Skeletal muscle satellite cell (primary cell): ENCODE measurements around the gene TCEAL7.
A peak's percentile ranks its signal among the peaks of the same experiment; 100 is the strongest.
"Not testable (repeated sequence)": the region's sequence is repeated elsewhere in the genome, so short reads cannot be mapped to it uniquely, and the experiment has no call there.

Experiments
- H3K27me3 ChIP-seq: 2 replicates; pipeline ENCODE4 v1.7.0; 2013; ENCODE audit warnings: low read length; ENCODE audit not compliant: control insufficient read depth, insufficient read depth
- H3K36me3 ChIP-seq: 2 replicates; pipeline ENCODE4 v1.7.0; 2013; ENCODE audit warnings: mild to moderate bottlenecking, control low read depth, low read length; ENCODE audit not compliant: insufficient read depth
- H3K4me1 ChIP-seq: 2 replicates; pipeline ENCODE4 v1.7.0; 2013; ENCODE audit warnings: low read length; ENCODE audit not compliant: control insufficient read depth, insufficient read depth
- H3K4me2 ChIP-seq: 2 replicates; pipeline ENCODE4 v1.7.0; 2013; ENCODE audit warnings: mild to moderate bottlenecking, low read length
- H3K4me3 ChIP-seq: 2 replicates; pipeline ENCODE4 v1.7.0; 2013; ENCODE audit warnings: low read length
- H3K9ac ChIP-seq: 2 replicates; pipeline ENCODE4 v1.7.0; 2013; ENCODE audit warnings: mild to moderate bottlenecking, low read depth, low read length, moderate library complexity
- H3K9me3 ChIP-seq: replicated peaks from 2 replicates; pipeline ENCODE4 v1.7.0; 2013; ENCODE audit warnings: mild to moderate bottlenecking, control low read depth, low read length

Gene TCEAL7

GRCh38 chrX:103347682-103348397, 17.8 kb downstream of the TCEAL7 start:
- no peaks in the 10 kb centered on the region for H3K36me3 ChIP-seq
- no peaks in the 10 kb centered on the region for H3K27me3 ChIP-seq
- no peaks in the 10 kb centered on the region for H3K9me3 ChIP-seq
- H3K4me2 ChIP-seq: no peak overlapping the region
- H3K4me1 ChIP-seq: no peaks in the 10 kb centered on the region
- H3K4me3 ChIP-seq: no peak overlapping the region
- no peak overlapping the region for H3K9ac ChIP-seq

- H3K9ac ChIP-seq: peak within 1 kb of the TSS; percentile 95
- peaks cover 11% of the 10 kb centered on the region for H3K4me1 ChIP-seq
- H3K4me3 ChIP-seq: peak within 1 kb of the TSS; percentile 77
- H3K9me3 ChIP-seq: no peaks in the 10 kb centered on the region
- H3K27me3 ChIP-seq: no peaks in the 10 kb centered on the region
- peak within 1 kb of the TSS; percentile 70 for H3K4me2 ChIP-seq
- H3K36me3 ChIP-seq: peaks cover 9% of the 10 kb centered on the region
Observed at GRCh38 chrX:103356130-103356798, 26.2 kb downstream of the TCEAL7 start, which contains the start of gene TCEAL9. Gene TCEAL9, plus strand, starts transcription at chrX:103356506. Its CDS starts 1,179 bp downstream, at chrX:103357685.

DNA sequence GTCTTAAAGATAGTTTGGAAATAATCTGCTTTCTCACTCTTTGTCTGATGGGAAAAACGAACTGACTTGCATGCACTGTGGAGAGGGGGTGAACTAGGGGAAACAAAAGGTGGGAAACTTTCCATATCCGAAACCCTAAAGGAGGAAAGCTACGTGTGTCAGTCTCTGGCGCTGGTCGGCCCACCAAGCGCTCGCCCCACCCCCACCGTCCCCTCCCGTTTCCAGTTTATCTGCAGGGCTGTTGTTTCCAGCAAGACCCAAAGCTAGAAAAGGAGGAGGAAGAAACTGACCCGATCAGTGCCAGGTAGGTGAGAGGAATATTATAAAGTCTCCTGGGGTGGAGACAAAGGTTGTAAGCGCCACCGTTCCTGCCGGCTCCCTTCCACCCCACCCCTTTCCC, 26.8 kb downstream of the TCEAL7 start:
- Histone ChIP-seq H3K4me2 (peak overlapping the region; percentile 70), H3K9me3 (no peaks in the 10 kb centered on the region), H3K36me3 (peaks cover 9% of the 10 kb centered on the region), H3K9ac (peak overlapping the region; percentile 95), H3K4me1 (peaks cover 16% of the 10 kb centered on the region), H3K27me3 (no peaks in the 10 kb centered on the region), H3K4me3 (peak overlapping the region; percentile 77)

DNA sequence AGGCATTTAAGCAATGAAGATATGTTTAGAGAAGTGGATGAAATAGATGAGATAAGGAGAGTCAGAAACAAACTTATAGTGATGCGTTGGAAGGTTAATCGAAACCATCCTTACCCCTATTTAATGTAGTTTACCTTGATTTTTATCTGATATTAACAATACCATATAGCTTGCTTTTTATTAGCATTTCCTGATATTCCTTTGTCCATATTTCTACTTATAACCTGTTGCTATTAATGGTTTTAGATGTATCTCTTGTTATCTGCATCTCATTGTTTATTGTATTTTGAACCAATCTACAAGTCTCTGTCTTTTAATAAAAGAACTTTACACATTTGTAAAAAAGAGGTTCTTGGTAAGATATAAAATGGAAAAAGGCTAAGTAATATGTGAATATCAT, 27.8 kb downstream of the TCEAL7 start:
- peak overlapping the region; percentile 95 for H3K9ac ChIP-seq
- H3K4me3 ChIP-seq: peak overlapping the region; percentile 77
- H3K4me2 ChIP-seq: peak overlapping the region; percentile 70
- no peaks in the 10 kb centered on the region for H3K9me3 ChIP-seq
- peaks cover 25% of the 10 kb centered on the region for H3K4me1 ChIP-seq
- peaks cover 9% of the 10 kb centered on the region for H3K36me3 ChIP-seq
- H3K27me3 ChIP-seq: no peaks in the 10 kb centered on the region

DNA sequence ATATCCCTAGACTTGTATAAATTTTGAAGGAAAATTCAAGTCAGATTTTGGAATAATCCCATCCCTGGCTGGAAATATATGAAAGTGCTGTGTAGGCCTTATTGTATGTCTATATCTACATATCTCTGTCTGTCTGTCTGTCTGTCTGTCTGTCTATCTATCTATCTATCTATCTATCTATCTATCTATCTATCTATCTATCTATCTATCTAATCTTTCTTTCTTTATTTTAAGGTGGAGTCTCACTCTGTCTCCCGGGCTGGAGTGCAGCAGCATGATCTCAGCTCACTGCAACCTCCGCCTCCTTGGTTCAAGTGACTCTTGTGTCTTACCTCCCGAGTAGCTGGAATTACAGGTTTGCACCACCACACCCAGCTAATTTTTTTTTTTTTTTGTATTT, 29.6 kb downstream of the TCEAL7 start:
- not testable (repeated sequence) for H3K9me3 ChIP-seq, H3K4me3 ChIP-seq, H3K4me2 ChIP-seq, H3K27me3 ChIP-seq, H3K9ac ChIP-seq, H3K36me3 ChIP-seq
- H3K4me1 ChIP-seq: peaks cover 26% of the 10 kb centered on the region

- Histone ChIP-seq H3K36me3 (peaks cover 9% of the 10 kb centered on the region), H3K9me3 (no peaks in the 10 kb centered on the region), H3K4me2 (no peak overlapping the region), H3K4me1 (peaks cover 26% of the 10 kb centered on the region), H3K4me3 (no peak overlapping the region), H3K9ac (no peak overlapping the region), H3K27me3 (no peaks in the 10 kb centered on the region)
Observed at GRCh38 chrX:103360092-103360491, 30.1 kb downstream of the TCEAL7 start.

DNA sequence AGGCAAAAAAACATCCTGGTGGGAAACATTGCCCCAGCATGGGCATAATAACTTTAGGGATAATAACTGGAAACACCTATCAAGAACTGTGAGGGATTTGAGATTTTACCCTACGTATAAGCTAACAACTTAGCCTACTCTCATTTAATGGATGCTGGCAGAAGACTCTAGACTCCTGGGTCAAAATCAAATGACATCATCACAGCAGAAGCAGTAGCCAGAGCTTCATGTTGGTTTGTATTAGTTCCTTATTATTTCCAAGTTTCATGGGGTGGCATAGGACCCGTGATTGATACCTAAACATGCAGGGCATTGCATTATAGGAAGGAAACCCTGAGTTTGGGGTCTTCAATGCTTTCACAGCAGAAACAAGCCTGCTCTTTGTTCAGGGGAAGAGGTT, 30.9 kb downstream of the TCEAL7 start:
- H3K27me3 ChIP-seq: no peaks in the 10 kb centered on the region
- peaks cover 19% of the 10 kb centered on the region for H3K4me1 ChIP-seq
- H3K36me3 ChIP-seq: peaks cover 9% of the 10 kb centered on the region
- no peak overlapping the region for H3K4me2 ChIP-seq
- no peaks in the 10 kb centered on the region for H3K9me3 ChIP-seq
- H3K4me3 ChIP-seq: no peak overlapping the region
- H3K9ac ChIP-seq: no peak overlapping the region

DNA sequence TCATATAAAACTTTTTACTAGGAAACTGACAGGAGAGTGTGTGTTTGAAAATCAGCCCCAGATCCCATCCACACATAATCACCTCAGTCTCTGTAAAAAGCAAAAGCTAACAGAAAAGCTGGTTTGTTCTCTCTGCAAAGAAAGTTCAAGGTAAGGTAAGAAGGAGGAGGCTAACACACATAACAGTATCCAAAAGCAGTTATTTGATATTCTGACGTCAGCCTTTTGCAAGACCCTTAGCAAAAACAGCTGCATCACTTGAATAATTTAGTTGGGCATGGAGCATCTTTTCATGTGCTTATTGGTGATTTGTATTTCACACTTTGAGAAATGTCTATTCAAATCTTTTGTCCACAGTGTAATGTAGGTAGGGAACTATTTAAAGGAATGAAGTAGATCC, 31.8 kb downstream of the TCEAL7 start:
- Histone ChIP-seq H3K4me3 (no peak overlapping the region), H3K4me1 (peaks cover 18% of the 10 kb centered on the region), H3K27me3 (no peaks in the 10 kb centered on the region), H3K4me2 (no peak overlapping the region), H3K36me3 (peaks cover 9% of the 10 kb centered on the region), H3K9me3 (no peaks in the 10 kb centered on the region), H3K9ac (peak overlapping the region; percentile 12)

GRCh38 chrX:103362474-103362873, 32.4 kb downstream of the TCEAL7 start:
- Histone ChIP-seq H3K4me1 (peaks cover 22% of the 10 kb centered on the region), H3K27me3 (no peaks in the 10 kb centered on the region), H3K9me3 (no peaks in the 10 kb centered on the region), H3K36me3 (peaks cover 7% of the 10 kb centered on the region), H3K4me3 (no peak overlapping the region), H3K9ac (peak overlapping the region; percentile 12), H3K4me2 (no peak overlapping the region)

- Histone ChIP-seq H3K9ac (no peak overlapping the region), H3K9me3 (no peaks in the 10 kb centered on the region), H3K4me1 (peaks cover 28% of the 10 kb centered on the region), H3K27me3 (no peaks in the 10 kb centered on the region), H3K4me3 (no peak overlapping the region), H3K4me2 (no peak overlapping the region), H3K36me3 (peaks cover 2% of the 10 kb centered on the region)
Observed at GRCh38 chrX:103363046-103363445, 33.0 kb downstream of the TCEAL7 start.

DNA sequence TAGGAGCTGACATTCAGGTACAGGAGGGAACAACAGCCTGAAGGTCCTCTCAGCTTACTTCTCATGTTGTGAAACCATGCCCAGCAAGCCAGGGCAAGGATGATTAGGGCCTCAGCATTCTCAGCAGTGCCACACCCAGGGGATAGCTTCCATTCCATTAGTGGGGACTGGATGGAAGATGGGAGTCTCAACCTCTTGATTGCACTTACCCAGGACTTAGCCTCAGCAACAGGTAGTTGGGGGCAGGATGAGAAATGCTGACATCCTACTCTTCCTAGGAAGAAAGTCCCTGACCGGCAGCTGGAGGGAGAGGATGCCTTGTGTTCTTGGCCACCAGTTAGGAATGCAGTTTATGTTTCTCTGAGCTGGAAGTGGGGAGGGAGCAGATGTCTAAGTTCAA, 37.5 kb downstream of the TCEAL7 start:
- Histone ChIP-seq H3K4me2 (peak overlapping the region; percentile 5), H3K27me3 (no peaks in the 10 kb centered on the region), H3K36me3 (no peaks in the 10 kb centered on the region), H3K4me1 (peaks cover 19% of the 10 kb centered on the region), H3K9ac (no peak overlapping the region), H3K4me3 (no peak overlapping the region), H3K9me3 (no peaks in the 10 kb centered on the region)

GRCh38 chrX:103369479-103369878, 39.4 kb downstream of the TCEAL7 start:
- Histone ChIP-seq H3K27me3 (no peaks in the 10 kb centered on the region), H3K9ac (no peak overlapping the region), H3K4me1 (peaks cover 33% of the 10 kb centered on the region), H3K9me3 (no peaks in the 10 kb centered on the region), H3K4me3 (no peak overlapping the region), H3K4me2 (no peak overlapping the region), H3K36me3 (no peaks in the 10 kb centered on the region)
